Measurements from ENCODE around the gene FBXO33. TPM values are rescaled to one million over a fixed set of nuclear protein-coding genes. Genes with fewer than 3 reads are reported as not detected.
A peak's percentile ranks its signal among the peaks of the same experiment; 100 is the strongest.
"Not testable (repeated sequence)": the region's sequence is repeated elsewhere in the genome, so short reads cannot be mapped to it uniquely, and the experiment has no call there.

Gene FBXO33
- polyA plus RNA-seq, 3 donors from 2014 or later: 13.4 to 18.2 (median 17.6) TPM

DNA sequence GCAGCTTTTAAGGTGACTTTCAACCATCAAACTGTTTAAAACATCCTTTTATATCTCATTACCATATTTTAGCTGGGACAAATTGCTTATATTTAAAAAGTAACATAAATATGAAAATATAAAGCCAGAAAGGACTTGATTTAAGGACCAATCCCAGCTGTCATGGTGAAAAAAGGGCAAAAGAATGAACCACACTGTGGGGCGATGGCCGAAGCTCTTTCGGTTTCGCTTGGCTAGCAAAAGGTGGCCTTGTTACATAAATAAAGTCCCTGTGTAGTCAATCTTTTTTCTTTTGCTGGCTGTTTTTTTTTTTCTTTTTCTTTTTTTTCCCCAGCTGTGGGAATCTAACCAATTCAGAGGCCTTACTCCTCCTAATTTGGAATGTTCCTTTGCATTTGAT, 50.9 kb downstream of the FBXO33 start:
- Mint-ChIP-seq H3K4me1 (peaks cover 43 to 65% of the 10 kb centered on the region in 2 donors), H3K4me3 (peak overlapping the region in 3 of 5 donors; percentile 26 to 46 (median 29)), H3K36me3 (peaks cover 0 to 4% (median 4%) of the 10 kb centered on the region in 3 donors), H3K27me3 (ENCODE audit: low read depth in 3 of 3) (no peaks in the 10 kb centered on the region), H3K9me3 (no peaks in the 10 kb centered on the region), H3K27ac (peak overlapping the region; percentile 54 to 82 (median 76))
- peak in 2 of 3 donors; percentile 8 to 11 for DNase-seq

- H3K9me3 Mint-ChIP-seq: no peaks in the 10 kb centered on the region
- no peak overlapping the region for H3K4me3 Mint-ChIP-seq
- no peak for DNase-seq
- H3K27ac Mint-ChIP-seq: peak overlapping the region in 5 of 6 donors; percentile 11 to 68 (median 51)
- H3K36me3 Mint-ChIP-seq: peaks cover 0 to 7% (median 4%) of the 10 kb centered on the region in 3 donors
- H3K4me1 Mint-ChIP-seq: peaks cover 13 to 23% of the 10 kb centered on the region in 2 donors
- no peaks in the 10 kb centered on the region for H3K27me3 Mint-ChIP-seq (ENCODE audit: low read depth in 3 of 3)
Observed at GRCh38 chr14:39376667-39377403, 55.4 kb downstream of the FBXO33 start.

GRCh38 chr14:39374851-39375250, 57.4 kb downstream of the FBXO33 start:
- Mint-ChIP-seq H3K27me3 (ENCODE audit: low read depth in 3 of 3) (no peaks in the 10 kb centered on the region), H3K9me3 (no peaks in the 10 kb centered on the region), H3K36me3 (peaks cover 4 to 12% (median 7%) of the 10 kb centered on the region in 3 donors), H3K27ac (peak overlapping the region in 3 of 6 donors; percentile 11 to 17 (median 15)), H3K4me1 (peaks cover 7 to 12% of the 10 kb centered on the region in 2 donors), H3K4me3 (no peak overlapping the region)
- DNase-seq: no peak

DNA sequence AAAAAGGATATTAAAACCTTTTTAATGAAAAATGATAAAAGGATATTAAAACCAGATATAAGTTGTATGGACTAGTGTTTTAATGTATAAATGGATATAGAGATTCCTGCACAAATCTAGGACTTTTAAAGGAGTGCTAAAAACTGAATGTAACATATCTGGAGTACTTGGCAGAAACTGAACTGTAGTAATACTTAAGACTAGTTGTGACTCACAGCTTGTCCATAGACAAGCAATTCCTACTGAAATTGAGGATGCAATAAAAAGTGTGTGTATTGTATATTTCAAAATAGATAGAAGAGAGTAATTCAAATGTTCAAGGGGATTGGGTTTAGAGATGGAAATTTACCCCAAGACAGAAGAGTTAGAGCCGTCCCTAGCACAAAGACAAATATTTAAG, 59.6 kb downstream of the FBXO33 start:
- no peak overlapping the region for H3K4me3 Mint-ChIP-seq
- H3K36me3 Mint-ChIP-seq: peaks cover 4 to 12% (median 7%) of the 10 kb centered on the region in 3 donors
- no peak overlapping the region for H3K27ac Mint-ChIP-seq
- H3K9me3 Mint-ChIP-seq: no peaks in the 10 kb centered on the region
- no peak for DNase-seq
- peaks cover 7 to 27% of the 10 kb centered on the region in 2 donors for H3K4me1 Mint-ChIP-seq
- peaks cover 0 to 2% (median 0%) of the 10 kb centered on the region in 3 donors for H3K27me3 Mint-ChIP-seq (ENCODE audit: low read depth in 3 of 3)

- Mint-ChIP-seq H3K27ac (peak overlapping the region in 1 of 6 donors; percentile 15), H3K36me3 (peaks cover 10 to 22% (median 14%) of the 10 kb centered on the region in 3 donors), H3K4me3 (no peak overlapping the region), H3K9me3 (peaks cover 0 to 7% (median 6%) of the 10 kb centered on the region in 6 donors), H3K27me3 (ENCODE audit: low read depth in 3 of 3) (peaks cover 0 to 2% (median 0%) of the 10 kb centered on the region in 3 donors), H3K4me1 (peaks cover 3 to 35% of the 10 kb centered on the region in 2 donors)
- DNase-seq: no peak
Observed at GRCh38 chr14:39370415-39370814, 61.8 kb downstream of the FBXO33 start.

DNA sequence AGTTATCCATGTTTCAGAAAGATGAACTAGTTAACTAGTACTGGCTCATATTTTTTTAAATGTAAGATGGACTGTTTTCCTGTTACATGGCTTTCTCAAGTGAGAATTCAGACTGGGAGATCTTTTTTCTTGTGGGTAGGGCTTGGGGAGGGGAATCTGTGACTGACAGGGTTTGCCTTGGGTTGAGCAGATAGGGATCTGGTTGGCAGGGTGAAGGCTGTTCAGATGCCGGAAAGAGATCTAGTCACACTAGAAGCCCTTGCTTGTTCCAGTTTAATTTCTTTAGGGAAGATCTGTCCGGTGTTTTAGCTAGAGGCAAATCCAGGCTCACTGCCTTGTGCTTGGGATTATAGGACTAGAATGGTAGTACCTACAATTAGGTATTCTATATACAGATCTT, 63.2 kb downstream of the FBXO33 start:
- peak overlapping the region in 3 of 6 donors; percentile 7 to 29 (median 8) for H3K27ac Mint-ChIP-seq
- H3K4me3 Mint-ChIP-seq: no peak overlapping the region
- peaks cover 5 to 37% of the 10 kb centered on the region in 2 donors for H3K4me1 Mint-ChIP-seq
- no peak for DNase-seq
- peaks cover 18 to 33% (median 25%) of the 10 kb centered on the region in 3 donors for H3K36me3 Mint-ChIP-seq
- peaks cover 0 to 18% (median 17%) of the 10 kb centered on the region in 6 donors for H3K9me3 Mint-ChIP-seq
- peaks cover 0 to 2% (median 0%) of the 10 kb centered on the region in 3 donors for H3K27me3 Mint-ChIP-seq (ENCODE audit: low read depth in 3 of 3)

- Mint-ChIP-seq H3K4me3 (no peak overlapping the region), H3K4me1 (peaks cover 10 to 42% of the 10 kb centered on the region in 2 donors), H3K27me3 (ENCODE audit: low read depth in 3 of 3) (peaks cover 0 to 2% (median 0%) of the 10 kb centered on the region in 3 donors), H3K9me3 (peaks cover 0 to 24% (median 19%) of the 10 kb centered on the region in 6 donors), H3K36me3 (peaks cover 15 to 39% (median 30%) of the 10 kb centered on the region in 3 donors), H3K27ac (peak overlapping the region in 2 of 6 donors; percentile 29 to 44)
- DNase-seq: peak in 2 of 3 donors; percentile 6 to 19
Observed at GRCh38 chr14:39368261-39368959, 63.8 kb downstream of the FBXO33 start.

- Mint-ChIP-seq H3K27me3 (ENCODE audit: low read depth in 3 of 3) (peaks cover 0 to 2% (median 0%) of the 10 kb centered on the region in 3 donors), H3K27ac (peak overlapping the region in 2 of 6 donors; percentile 44 to 53), H3K4me3 (no peak overlapping the region), H3K9me3 (peaks cover 0 to 24% (median 19%) of the 10 kb centered on the region in 6 donors), H3K36me3 (peaks cover 17 to 49% (median 34%) of the 10 kb centered on the region in 3 donors), H3K4me1 (peaks cover 18 to 53% of the 10 kb centered on the region in 2 donors)
- DNase-seq: no peak
Observed at GRCh38 chr14:39367387-39367751, 64.9 kb downstream of the FBXO33 start.

DNA sequence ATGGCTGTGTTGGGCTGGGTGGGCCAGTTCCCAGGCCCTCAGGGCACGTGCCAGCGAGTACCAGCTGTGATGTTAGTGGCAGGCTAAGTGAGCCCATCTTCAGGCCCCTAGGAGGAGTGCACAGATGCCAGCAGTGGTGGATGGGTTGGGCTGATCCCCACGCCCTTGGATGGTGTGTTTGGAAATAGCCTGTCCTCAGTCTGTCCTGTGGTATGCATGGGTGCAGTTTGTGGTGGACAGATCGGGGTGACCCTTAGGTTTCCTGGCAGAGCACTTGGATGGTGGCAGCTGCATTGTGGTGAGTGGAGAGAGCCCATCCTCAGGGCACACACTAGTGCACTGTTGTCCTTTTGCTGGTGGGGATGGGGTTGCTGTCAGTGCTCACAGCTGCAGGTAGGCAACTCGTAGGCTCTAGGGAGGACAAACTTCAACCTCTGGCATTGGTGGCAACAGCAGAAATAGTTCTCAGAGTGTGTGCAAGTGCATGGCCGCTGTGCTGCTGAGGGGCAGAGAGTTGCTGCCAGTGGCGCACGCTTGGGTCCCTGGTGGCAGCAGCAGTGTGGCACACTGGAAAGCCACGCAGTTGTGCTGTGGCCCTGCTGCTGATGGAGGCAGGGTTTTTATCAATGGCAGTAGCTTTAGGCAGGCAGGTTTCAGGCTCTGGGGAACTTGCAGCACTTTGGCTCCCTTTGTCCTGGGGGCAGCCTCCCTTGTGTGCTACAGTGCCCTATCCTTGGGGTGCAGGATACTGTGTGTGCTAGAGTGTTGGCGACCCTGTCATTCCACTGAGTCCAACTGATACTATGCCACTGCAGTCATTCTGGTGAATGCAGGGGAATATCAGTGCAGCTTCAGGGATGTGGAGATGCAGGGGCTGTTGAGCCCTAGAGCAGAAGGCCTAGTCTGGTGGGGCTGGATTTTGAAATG, 65.5 kb downstream of the FBXO33 start:
- Mint-ChIP-seq H3K36me3 (peaks cover 21 to 53% (median 39%) of the 10 kb centered on the region in 3 donors), H3K4me3 (no peak overlapping the region), H3K27ac (peak overlapping the region in 1 of 6 donors; percentile 58), H3K9me3 (peaks cover 0 to 24% (median 19%) of the 10 kb centered on the region in 6 donors), H3K27me3 (ENCODE audit: low read depth in 3 of 3) (peaks cover 0 to 2% (median 0%) of the 10 kb centered on the region in 3 donors), H3K4me1 (peaks cover 22 to 59% of the 10 kb centered on the region in 2 donors)
- no peak for DNase-seq

DNA sequence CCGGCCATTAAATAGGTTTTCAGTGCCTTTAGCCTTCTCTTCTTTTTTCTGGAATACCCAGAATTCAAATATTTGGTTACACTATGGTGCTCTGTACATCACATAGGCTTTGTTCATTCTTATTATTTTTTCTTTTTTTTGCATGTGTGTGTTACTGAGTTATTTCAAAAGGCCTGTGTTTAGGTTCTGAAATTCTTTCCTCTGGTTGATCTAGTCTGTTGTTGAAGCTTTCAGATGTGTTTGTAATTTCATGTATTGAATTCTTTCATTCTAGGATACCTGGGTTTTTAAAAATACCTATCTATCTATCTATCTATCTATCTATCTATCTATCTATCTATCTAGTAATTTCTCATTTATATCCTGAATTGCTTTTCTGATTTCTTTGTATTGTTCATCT, 66.9 kb downstream of the FBXO33 start:
- H3K36me3 Mint-ChIP-seq: peaks cover 24 to 47% (median 45%) of the 10 kb centered on the region in 3 donors
- no peak overlapping the region for H3K4me3 Mint-ChIP-seq
- H3K4me1 Mint-ChIP-seq: peaks cover 33 to 73% of the 10 kb centered on the region in 2 donors
- no peak for DNase-seq
- peaks cover 0 to 24% (median 19%) of the 10 kb centered on the region in 6 donors for H3K9me3 Mint-ChIP-seq
- peaks cover 0 to 2% (median 0%) of the 10 kb centered on the region in 3 donors for H3K27me3 Mint-ChIP-seq (ENCODE audit: low read depth in 3 of 3)
- no peak overlapping the region for H3K27ac Mint-ChIP-seq

DNA sequence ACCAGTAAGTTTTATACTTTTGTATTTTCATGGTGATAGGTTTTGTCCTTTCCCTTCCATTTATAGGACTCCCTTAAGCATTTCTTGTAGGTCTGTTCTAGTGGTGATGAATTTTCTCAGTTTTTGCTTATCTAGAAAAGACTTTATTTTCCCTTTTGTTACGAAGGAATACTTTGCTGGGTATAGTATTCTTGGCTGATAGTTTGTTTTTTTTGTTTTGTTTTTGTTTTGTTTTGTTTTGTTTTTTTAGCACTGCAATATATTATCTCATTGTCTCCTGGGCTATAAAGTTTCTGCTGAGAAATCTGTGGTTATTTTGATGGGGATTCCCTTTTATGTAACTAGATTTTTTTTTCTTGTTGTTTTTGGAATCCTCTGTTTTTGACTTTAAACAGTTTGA, 67.7 kb downstream of the FBXO33 start:
- Mint-ChIP-seq H3K27me3 (ENCODE audit: low read depth in 3 of 3) (peaks cover 0 to 2% (median 0%) of the 10 kb centered on the region in 3 donors), H3K4me3 (no peak overlapping the region), H3K4me1 (peaks cover 39 to 81% of the 10 kb centered on the region in 2 donors), H3K27ac (no peak overlapping the region), H3K36me3 (peaks cover 30 to 54% (median 45%) of the 10 kb centered on the region in 3 donors), H3K9me3 (peaks cover 0 to 24% (median 19%) of the 10 kb centered on the region in 6 donors)
- no peak for DNase-seq

GRCh38 chr14:39361556-39361955, 70.7 kb downstream of the FBXO33 start:
- DNase-seq; H3K4me3 Mint-ChIP-seq; H3K27me3 Mint-ChIP-seq (ENCODE audit: low read depth in 3 of 3); H3K27ac Mint-ChIP-seq: not testable (repeated sequence)
- Mint-ChIP-seq H3K4me1 (peaks cover 41 to 77% of the 10 kb centered on the region in 2 donors), H3K36me3 (peaks cover 30 to 61% (median 45%) of the 10 kb centered on the region in 3 donors), H3K9me3 (peaks cover 0 to 24% (median 19%) of the 10 kb centered on the region in 6 donors)

- Mint-ChIP-seq H3K36me3 (peaks cover 22 to 55% (median 38%) of the 10 kb centered on the region in 3 donors), H3K27ac (peak overlapping the region in 5 of 6 donors; percentile 7 to 48 (median 29)), H3K4me3 (no peak overlapping the region), H3K9me3 (peaks cover 0 to 16% (median 13%) of the 10 kb centered on the region in 6 donors), H3K27me3 (ENCODE audit: low read depth in 3 of 3) (no peaks in the 10 kb centered on the region), H3K4me1 (peaks cover 44 to 75% of the 10 kb centered on the region in 2 donors)
- DNase-seq: no peak
Observed at GRCh38 chr14:39360316-39360715, 71.9 kb downstream of the FBXO33 start.
